HK-2 (cell line): Measurements from ENCODE around the gene BFSP2.

Experiments used
- DNase-seq: peaks from one replicate; pipeline ENCODE4 v3.0.0-alpha.2; 2018; ENCODE audit not compliant: unreplicated experiment

Gene BFSP2

DNA sequence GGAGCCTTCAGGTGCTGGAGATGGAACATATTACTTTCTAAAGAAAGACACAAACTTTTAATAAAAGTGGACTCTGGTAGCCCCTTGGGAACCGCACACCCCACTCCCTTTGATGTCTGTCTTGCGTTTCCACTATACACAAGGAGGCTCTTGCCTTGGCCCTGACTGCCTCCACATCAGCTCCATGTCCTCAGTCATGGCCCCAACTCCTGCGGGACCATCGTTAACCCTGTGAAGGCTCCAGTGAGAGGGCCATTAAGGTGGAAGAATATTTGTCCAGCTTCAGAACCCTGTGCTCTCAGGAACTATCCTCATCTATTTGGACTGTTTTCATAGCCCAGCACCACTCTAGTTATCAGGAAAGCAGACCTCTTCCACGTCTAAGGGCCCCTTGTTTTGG, 16.1 kb upstream of the BFSP2 start:
- no peak for DNase-seq

GRCh38 chr3:133384331-133385027, 15.4 kb upstream of the BFSP2 start:
- DNase-seq: peak; percentile 19

- no peak for DNase-seq
Measured at GRCh38 chr3:133386876-133387275, 13.0 kb upstream of the BFSP2 start.

DNA sequence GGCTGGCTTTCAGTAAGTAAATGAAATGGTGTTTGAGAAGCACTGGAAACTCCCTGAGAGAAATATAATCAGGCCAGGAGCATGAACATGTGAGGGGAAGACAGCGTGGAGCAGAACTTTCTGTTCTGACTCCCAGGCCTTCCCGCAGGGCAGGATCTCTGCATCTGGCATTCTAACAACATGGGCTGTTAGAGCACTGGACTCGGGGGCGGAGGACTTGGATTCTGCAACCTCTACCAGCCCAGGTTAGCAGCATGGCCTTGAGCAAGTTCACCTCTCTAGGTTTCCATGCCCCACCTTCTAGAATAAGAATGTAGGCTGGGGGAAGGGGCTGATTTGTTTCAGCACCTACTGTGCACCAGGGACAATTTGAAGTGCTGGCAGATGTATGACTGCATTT, 12.5 kb upstream of the BFSP2 start:
- DNase-seq: no peak

DNA sequence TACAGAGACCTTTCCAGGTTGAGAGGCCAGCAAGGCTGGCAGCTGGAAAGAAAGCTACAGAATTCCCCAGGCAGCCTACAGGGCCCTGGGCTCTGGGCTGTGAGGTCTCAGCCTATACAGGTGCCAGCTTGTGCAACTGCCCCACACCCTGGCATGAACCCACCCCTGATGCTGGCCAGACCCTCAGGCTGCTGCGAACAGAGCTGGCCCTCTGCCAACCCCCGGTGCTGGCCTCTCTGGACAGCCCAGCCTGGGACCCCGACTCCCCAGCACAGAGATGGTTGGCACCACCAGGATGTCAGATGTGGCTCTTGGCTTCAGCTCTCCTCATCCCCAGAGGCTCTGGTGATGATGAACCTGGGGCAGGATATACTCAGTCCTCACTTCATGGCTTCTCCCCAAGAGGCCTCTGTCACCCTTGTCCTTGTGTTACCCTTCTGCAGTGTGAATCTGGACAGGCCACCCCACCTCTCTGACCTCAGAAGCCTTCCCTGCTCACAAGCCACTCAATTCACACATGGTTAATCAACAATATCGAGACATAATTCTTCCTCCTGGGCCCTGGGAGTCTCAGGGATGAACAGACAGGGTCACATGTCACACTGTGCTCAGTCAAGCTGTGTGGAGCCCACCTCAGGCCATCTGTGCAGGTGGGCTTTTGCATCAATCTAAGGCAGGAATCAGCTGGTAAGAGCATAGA, 11.0 kb upstream of the BFSP2 start:
- DNase-seq: peak; percentile 36

- no peak for DNase-seq
Measured at GRCh38 chr3:133390715-133391114, 9.1 kb upstream of the BFSP2 start.

DNA sequence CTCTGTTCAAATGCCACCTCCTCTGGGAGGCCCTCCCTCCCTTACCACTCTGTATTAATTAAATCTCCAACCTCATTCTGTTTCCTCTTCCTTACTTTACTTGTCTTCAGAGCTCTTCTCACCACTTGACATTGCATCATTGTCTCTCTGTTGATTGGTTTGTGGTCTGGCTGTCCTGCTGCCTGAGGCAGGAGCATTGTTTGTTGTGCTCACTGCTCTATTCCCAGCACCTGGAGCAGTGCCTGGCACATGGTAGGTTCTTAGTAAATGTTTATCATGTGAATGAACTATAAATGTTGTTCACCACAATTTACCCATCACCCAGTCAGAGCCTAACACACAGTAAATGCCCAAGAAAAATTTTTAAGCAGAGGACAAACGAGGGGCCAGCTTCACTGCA, 6.7 kb upstream of the BFSP2 start:
- DNase-seq: no peak

- DNase-seq: no peak
Measured at GRCh38 chr3:133393691-133394474, 6.0 kb upstream of the BFSP2 start.

DNA sequence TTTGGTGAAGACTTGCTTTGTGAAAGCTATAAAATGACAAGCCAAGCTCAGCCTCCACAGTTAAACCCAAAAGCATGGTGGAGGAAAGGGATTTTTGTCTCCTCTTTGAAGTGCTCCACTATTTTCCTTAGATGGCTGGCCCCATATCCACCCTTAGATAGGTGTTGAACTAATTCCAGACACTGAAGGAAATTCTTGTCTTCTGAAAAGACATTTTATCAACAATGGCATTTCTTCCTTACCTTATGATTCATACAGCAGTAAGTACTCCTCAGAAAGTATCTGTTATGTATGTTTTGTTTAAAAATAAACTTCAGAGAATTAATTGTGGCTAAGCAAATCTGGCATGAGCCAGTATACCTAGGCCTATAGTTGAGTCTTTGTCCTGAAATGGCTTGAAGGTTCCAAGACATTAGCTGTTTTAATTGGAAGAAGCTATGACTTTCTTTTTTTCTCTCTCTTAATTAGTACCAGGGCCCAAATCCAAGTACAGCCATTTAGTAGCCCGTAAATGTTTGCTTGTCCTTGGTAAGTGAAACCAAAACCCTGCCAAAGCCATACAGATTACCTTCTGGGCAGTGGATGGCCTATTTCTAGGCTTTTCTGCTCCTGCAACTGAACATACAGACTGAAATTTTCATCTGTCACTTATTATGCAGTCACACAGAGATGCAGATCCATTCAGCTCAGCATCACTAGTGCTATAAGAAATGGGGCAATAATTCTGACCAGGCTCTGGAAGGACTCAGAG, 5.1 kb upstream of the BFSP2 start:
- no peak for DNase-seq

DNA sequence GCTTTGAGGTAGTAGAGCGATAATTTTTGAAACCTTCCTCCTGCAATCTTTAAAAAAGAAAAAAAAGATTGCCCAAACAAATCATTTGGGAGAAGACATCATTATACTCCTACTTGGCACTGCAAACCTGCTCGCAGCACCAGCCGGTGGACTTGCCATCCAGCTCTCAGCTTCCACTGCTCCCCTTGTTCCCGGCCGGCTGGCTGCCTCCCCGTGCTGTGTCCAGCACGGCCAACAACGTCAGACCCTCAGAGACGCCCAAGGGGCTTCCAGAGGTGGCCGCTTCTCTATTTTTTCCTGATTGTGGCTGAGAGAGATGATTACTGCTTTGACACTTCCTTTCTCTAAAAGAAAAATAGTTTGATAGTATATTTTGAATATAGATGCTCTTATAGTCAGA, 3.0 kb upstream of the BFSP2 start:
- DNase-seq: no peak

DNA sequence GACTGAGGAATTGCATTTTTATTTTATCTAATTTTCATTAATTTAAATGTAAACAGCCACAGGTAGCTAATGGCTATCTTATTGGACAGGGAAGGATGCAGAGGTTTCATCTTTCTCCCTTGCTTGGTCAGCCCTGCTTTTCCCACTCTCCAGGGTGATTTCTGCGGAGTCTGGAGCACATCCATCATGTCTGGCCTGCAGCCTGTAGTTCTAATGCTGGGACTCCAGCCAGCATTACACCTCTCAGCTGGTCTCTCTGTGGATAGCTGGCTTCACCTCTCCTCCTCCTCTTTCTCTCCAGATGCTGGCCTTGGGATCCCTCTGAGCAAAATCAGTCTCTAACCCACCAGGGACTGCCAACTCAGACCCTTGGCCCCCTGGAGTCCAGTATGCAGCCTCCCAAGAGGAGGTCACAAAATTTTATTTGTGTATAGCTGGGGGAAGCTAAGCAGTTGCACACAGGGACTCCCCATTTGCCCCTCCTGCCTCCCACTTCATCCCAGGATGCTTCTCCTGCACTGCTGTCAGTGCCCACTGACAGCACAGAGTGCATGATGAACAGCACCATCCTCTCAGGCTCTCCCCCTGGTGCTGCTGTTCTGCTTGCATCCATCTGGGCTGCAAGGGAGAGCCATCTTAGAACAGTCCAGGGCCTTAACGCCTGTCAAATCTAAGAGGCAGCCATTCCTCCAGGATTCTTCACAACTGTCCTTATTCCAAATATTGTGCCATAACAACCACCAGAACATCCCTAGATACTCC, 1.7 kb downstream of the BFSP2 start:
- no peak for DNase-seq

DNA sequence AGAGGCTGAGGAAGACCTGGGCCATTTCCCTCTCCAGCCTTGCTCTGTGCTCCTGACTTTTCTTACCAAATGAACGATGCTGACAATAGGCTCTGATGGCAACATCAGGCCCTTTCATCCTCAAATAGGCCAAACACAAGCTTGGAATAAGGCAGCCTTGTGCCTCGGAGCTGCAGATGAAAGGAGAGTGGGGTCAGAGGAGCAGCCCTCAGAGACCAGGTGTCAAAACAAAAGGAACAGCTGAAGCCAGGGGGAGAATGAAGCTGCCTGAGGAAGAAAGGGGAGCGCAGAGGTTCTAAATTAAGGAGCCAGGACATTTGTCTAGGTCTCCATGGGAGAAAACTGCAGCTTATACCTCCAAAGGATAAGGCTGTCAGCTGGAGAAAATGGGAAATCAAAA, 5.1 kb downstream of the BFSP2 start:
- no peak for DNase-seq

GRCh38 chr3:133408366-133408765, 8.5 kb downstream of the BFSP2 start:
- no peak for DNase-seq

- peak; percentile 34 for DNase-seq
Measured at GRCh38 chr3:133408961-133409360, 9.1 kb downstream of the BFSP2 start.

- DNase-seq: no peak
Measured at GRCh38 chr3:133410191-133410892, 10.5 kb downstream of the BFSP2 start.

- DNase-seq: no peak
Measured at GRCh38 chr3:133412183-133413132, 12.6 kb downstream of the BFSP2 start.

DNA sequence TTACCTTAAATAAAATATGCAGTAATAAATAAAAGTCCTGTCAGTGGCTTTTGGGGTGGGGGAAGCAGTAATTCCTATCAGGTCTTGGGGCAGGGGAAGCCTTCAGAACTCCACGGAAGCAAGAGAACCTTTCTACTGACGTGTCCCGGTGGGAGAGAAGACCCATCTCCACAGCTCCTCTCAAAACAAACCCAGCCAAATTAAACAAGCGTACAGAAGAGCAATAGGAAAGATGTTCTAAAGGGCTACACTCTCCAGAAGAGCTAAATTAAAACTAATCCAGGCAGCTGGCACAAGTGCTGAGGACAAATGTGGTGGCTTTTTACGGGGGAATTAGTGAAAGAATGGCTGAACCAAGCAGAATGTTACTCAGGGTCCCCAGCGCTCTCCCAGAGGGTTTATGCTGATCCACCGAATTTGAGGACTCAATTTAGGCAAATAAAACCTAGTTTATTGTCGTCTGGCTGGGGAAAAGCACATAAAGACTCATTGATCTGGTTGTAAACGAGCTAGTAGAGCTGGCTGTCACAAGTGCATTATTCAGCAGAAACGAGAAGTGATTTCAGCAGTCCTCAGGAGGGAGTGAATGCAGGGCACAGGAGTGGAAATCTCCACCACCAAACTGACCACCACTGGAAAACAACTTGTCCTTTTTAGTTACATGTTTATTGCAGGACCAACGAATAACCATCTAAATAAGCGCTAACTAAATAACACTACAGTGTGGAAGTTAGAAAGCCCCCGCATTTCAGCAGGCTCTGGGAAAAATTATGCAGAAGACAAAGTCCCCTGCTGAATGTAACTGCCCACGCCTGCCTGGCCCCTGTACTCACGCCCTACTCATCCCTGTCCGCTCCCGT, 13.5 kb downstream of the BFSP2 start:
- DNase-seq: no peak

GRCh38 chr3:133414021-133414392, 14.2 kb downstream of the BFSP2 start:
- no peak for DNase-seq

- no peak for DNase-seq
Measured at GRCh38 chr3:133418361-133418760, 18.5 kb downstream of the BFSP2 start.
